ENCODE data around the gene OR6S1.

DNA sequence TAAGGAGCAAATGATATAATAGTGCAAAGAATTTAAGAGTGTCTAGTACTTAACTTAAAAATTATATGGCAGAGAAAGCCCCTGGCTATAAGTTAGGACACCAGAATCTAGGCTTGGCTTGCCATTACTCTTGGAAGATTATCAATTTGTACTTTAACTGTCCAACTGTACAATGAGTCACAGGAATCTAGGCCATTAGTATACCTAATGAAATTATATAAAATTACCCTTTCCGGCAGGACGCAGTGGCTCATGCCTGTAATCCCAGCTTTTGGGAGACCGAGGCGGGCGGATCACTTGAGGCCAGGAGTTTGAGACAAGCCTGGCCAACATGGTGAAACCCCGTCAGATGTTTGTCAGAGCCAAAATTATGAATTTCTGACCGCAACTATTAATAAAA lies 691 bp upstream of the OR6S1 start:
- TF ChIP-seq FOXM1 (IDR thresholded peaks at IDR 0.05; ENCODE audit: borderline replicate concordance) (no peak), ARNT (IDR thresholded peaks at IDR 0.05) (no peak), BHLHE40 (IDR thresholded peaks at IDR 0.05; ENCODE audit: borderline replicate concordance) (no peak), HDGF (IDR thresholded peaks at IDR 0.05; ENCODE audit: borderline replicate concordance) (no peak), SUZ12 (IDR thresholded peaks at IDR 0.05) (no peak), SP1 (IDR thresholded peaks at IDR 0.05) (no peak), TARDBP (IDR thresholded peaks at IDR 0.05) (no peak), ELF4 (IDR thresholded peaks at IDR 0.05) (no peak), FOXK2 (IDR thresholded peaks at IDR 0.05) (no peak), CTBP1 (IDR thresholded peaks at IDR 0.05; ENCODE audit: borderline replicate concordance) (no peak), FOXA1 (IDR thresholded peaks at IDR 0.05) (no peak), ZNF384 (IDR thresholded peaks at IDR 0.05) (no peak)

Measured in HEK293T (cell line).